Nephron progenitor cell (in vitro differentiated cells): ENCODE data around the gene POLR1A.

Source experiments
- DNase-seq: peaks from one replicate; pipeline ENCODE4 v3.0.0; 2021
- H3K27ac Mint-ChIP-seq: 2 replicates; pipeline ENCODE4 v1.8.0; 2021; ENCODE audit warnings: mild to moderate bottlenecking, moderate library complexity, mixed read lengths
- H3K27me3 Mint-ChIP-seq: 2 replicates; pipeline ENCODE4 v1.8.0; 2021; ENCODE audit warnings: mild to moderate bottlenecking, low read depth, mixed read lengths; ENCODE audit not compliant: poor library complexity
- H3K36me3 Mint-ChIP-seq: 2 replicates; pipeline ENCODE4 v1.8.0; 2021; ENCODE audit warnings: low read depth, mixed read lengths
- H3K4me1 Mint-ChIP-seq: 2 replicates; pipeline ENCODE4 v1.8.0; 2021; ENCODE audit warnings: mixed read lengths
- H3K4me3 Mint-ChIP-seq: 2 replicates; pipeline ENCODE4 v1.8.0; 2021; ENCODE audit warnings: mild to moderate bottlenecking, moderate library complexity, mixed read lengths
- H3K9me3 Mint-ChIP-seq: 2 replicates; pipeline ENCODE4 v1.8.0; 2021; ENCODE audit warnings: mild to moderate bottlenecking, moderate library complexity, mixed read lengths
- CTCF ChIP-seq: fragments of 200-600 bp; sonication (generic); IDR thresholded peaks from 2 replicates; pipeline ENCODE4 v1.5.0; 2021; ENCODE audit warnings: antibody characterized with exemption

Gene POLR1A

GRCh38 chr2:86135653-86136052, 30.0 kb upstream of the POLR1A start:
- no peak for DNase-seq
- no peak for TF ChIP-seq CTCF
- Mint-ChIP-seq H3K27me3 (no peaks in the 10 kb centered on the region), H3K4me1 (no peaks in the 10 kb centered on the region), H3K27ac (no peak overlapping the region), H3K9me3 (no peaks in the 10 kb centered on the region), H3K36me3 (peaks cover 88% of the 10 kb centered on the region), H3K4me3 (no peak overlapping the region)

DNA sequence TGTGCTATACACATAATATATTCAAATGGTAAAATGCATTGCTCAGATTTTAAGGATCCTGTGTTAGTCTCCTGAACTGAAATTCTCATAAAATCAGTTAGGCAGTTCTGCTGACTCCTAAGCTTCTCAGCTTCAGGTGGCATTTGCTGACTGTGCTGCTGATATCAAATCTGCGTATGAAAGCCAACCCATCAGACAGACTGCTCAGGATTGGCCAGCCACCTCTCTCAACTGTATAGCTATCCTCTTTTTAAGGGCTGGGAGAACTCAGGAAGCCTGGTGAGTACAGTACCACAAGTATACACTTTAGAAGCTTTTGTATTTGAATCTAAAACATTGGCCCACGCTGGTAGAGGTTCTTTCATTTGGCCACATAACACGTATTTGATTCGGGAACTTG, 29.0 kb upstream of the POLR1A start:
- H3K4me3 Mint-ChIP-seq = no peak overlapping the region
- no peak for DNase-seq
- no peaks in the 10 kb centered on the region for H3K4me1 Mint-ChIP-seq
- H3K27ac Mint-ChIP-seq = no peak overlapping the region
- H3K27me3 Mint-ChIP-seq = no peaks in the 10 kb centered on the region
- peaks cover 98% of the 10 kb centered on the region for H3K36me3 Mint-ChIP-seq
- H3K9me3 Mint-ChIP-seq = no peaks in the 10 kb centered on the region
- no peak for TF ChIP-seq CTCF

- H3K36me3 Mint-ChIP-seq = peaks cover 81% of the 10 kb centered on the region
- H3K9me3 Mint-ChIP-seq = no peaks in the 10 kb centered on the region
- H3K4me1 Mint-ChIP-seq = no peaks in the 10 kb centered on the region
- DNase-seq = no peak
- H3K27ac Mint-ChIP-seq = no peak overlapping the region
- no peak for TF ChIP-seq CTCF
- no peaks in the 10 kb centered on the region for H3K27me3 Mint-ChIP-seq
- no peak overlapping the region for H3K4me3 Mint-ChIP-seq
Observed at GRCh38 chr2:86124683-86125082, 19.0 kb upstream of the POLR1A start.

- Mint-ChIP-seq H3K27me3 (no peaks in the 10 kb centered on the region), H3K9me3 (no peaks in the 10 kb centered on the region), H3K4me1 (no peaks in the 10 kb centered on the region), H3K27ac (peak overlapping the region; percentile 6), H3K4me3 (no peak overlapping the region), H3K36me3 (peaks cover 81% of the 10 kb centered on the region)
- no peak for TF ChIP-seq CTCF
- no peak for DNase-seq
Observed at GRCh38 chr2:86123328-86123925, 17.7 kb upstream of the POLR1A start.

GRCh38 chr2:86118130-86118529, 12.4 kb upstream of the POLR1A start:
- no peak overlapping the region for H3K27ac Mint-ChIP-seq

More at GRCh38 chr2:86118130-86118529, 12.4 kb upstream of the POLR1A start:
- no peak for TF ChIP-seq CTCF
- DNase-seq = no peak
- Mint-ChIP-seq H3K4me3 (no peak overlapping the region), H3K4me1 (no peaks in the 10 kb centered on the region), H3K27me3 (no peaks in the 10 kb centered on the region), H3K36me3 (peaks cover 80% of the 10 kb centered on the region), H3K9me3 (no peaks in the 10 kb centered on the region)
